D721Med (cell line): Measurements from ENCODE around the gene MTUS2.

Experiments used
- DNase-seq: peaks from one replicate; pipeline ENCODE4 v3.0.0; 2011; ENCODE audit warnings: low spot score; ENCODE audit not compliant: insufficient read length
- FAIRE-seq: peaks from 2 replicates; lab custom pipeline; 2011; peaks lifted over from hg19 to GRCh38; lab: Jason Lieb, UNC
- CTCF ChIP-seq: IDR thresholded peaks from 2 replicates; pipeline ENCODE4 v1.5.1; 2012; ENCODE audit warnings: mild to moderate bottlenecking, control low read depth; ENCODE audit not compliant: insufficient read depth; ENCODE audit errors: missing control alignments

The MTUS2 gene

GRCh38 chr13:29483623-29484022 lies 663.5 kb downstream of the MTUS2 start:
- no peak for TF ChIP-seq CTCF
- no peak for FAIRE-seq
- DNase-seq: no peak

GRCh38 chr13:29484236-29484635 lies 664.1 kb downstream of the MTUS2 start:
- FAIRE-seq: no peak
- DNase-seq: no peak
- TF ChIP-seq CTCF: no peak

- DNase-seq: no peak
- no peak for FAIRE-seq
- no peak for TF ChIP-seq CTCF
Observed at GRCh38 chr13:29484796-29485195, 664.7 kb downstream of the MTUS2 start.

GRCh38 chr13:29486551-29486950 lies 666.4 kb downstream of the MTUS2 start:
- no peak for TF ChIP-seq CTCF
- DNase-seq (no peak), FAIRE-seq (no peak)

- DNase-seq (no peak), FAIRE-seq (no peak)
- TF ChIP-seq CTCF: no peak
Observed at GRCh38 chr13:29487466-29488454, 667.6 kb downstream of the MTUS2 start.

GRCh38 chr13:29489650-29490560 lies 669.8 kb downstream of the MTUS2 start:
- FAIRE-seq: no peak
- TF ChIP-seq CTCF: no peak

More at GRCh38 chr13:29489650-29490560, 669.8 kb downstream of the MTUS2 start:
- DNase-seq: no peak
